Heart left ventricle (tissue), 13 donors: ENCODE results near the gene NPTX1.

Source experiments
- POLR2A ChIP-seq, 2 donors: fragments of 450-650 bp; IDR thresholded peaks; one replicate each; pipeline ENCODE4 v1.6.1; 2017; ENCODE audit warnings: antibody characterized with exemption in 2 of 2, mild to moderate bottlenecking in 2 of 2, moderate library complexity in 2 of 2
- TF ChIP-seq, protein P1 (sequence below), 12 donors: fragments of 200-600 bp; sonication (generic) in 4 of 12; IDR thresholded peaks; one replicate each; pipeline versions ENCODE4 v1.5.0 to v1.8.0; 2018 to 2022; ENCODE audit warnings: antibody characterized with exemption in 12 of 12, mild to moderate bottlenecking in 5 of 12
- donor health status: ischemic (EF 13 %, LVEDD 7.1; RV severe dilation, severe dysfunction).
- donor health status: DM: no; HTN: yes; CAD: no.
- donor health status: DM: no; HTN: no; CAD: no.
- donor health status: ischemic (EF 25% LVEDD 6.9; RV normal size, moderate dysfunction).
- donor health status: ischemic (EF 25% LVEDD 5.7; RV mildly dilated, moderate dysfunction).
- donor health status: ischemic (EF 35%, LVEDD 5.7; RV mildly dilated, moderate dysfunction).
- donor health status: nonischemic (EF 11% LVEDD 7.7; RV severe dilation, severe dysfunction).
- donor health status: DM: yes; HTN: yes; CAD: no.
- donor health status: PGD.
- donor health status: ischemic (EF 29% LVEDD 5.4; RV normal size, mild dysfunction).
- donor health status: nonischemic (EF 23%, LVEDD 6.1; RV moderate dilation, normal function).

GRCh38 chr17:80499560-80499959, 23.2 kb upstream of the NPTX1 start:
- TF ChIP-seq, protein P1, sequence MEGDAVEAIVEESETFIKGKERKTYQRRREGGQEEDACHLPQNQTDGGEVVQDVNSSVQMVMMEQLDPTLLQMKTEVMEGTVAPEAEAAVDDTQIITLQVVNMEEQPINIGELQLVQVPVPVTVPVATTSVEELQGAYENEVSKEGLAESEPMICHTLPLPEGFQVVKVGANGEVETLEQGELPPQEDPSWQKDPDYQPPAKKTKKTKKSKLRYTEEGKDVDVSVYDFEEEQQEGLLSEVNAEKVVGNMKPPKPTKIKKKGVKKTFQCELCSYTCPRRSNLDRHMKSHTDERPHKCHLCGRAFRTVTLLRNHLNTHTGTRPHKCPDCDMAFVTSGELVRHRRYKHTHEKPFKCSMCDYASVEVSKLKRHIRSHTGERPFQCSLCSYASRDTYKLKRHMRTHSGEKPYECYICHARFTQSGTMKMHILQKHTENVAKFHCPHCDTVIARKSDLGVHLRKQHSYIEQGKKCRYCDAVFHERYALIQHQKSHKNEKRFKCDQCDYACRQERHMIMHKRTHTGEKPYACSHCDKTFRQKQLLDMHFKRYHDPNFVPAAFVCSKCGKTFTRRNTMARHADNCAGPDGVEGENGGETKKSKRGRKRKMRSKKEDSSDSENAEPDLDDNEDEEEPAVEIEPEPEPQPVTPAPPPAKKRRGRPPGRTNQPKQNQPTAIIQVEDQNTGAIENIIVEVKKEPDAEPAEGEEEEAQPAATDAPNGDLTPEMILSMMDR (IDR thresholded peaks at IDR 0.05) = no peak
- no peak for TF ChIP-seq POLR2A (IDR thresholded peaks at IDR 0.05)
